ENCODE data around the gene PDCD1LG2. TPM values are rescaled to one million over a fixed set of nuclear protein-coding genes. Genes with fewer than 3 reads are reported as not detected.

PDCD1LG2 gene
- total and polyA plus RNA-seq, 2 experiments from 2014 or later, result not detected

GRCh38 chr9:5569409-5569808 lies 59.1 kb downstream of the PDCD1LG2 start (continued):
- no peak for TF ChIP-seq ZNF462 (CRISPR knock-in tag; IDR thresholded peaks at IDR 0.05)
- no peak for TF ChIP-seq NANOG (IDR thresholded peaks at IDR 0.05; ENCODE audit: borderline replicate concordance)
- TF ChIP-seq, protein P1, sequence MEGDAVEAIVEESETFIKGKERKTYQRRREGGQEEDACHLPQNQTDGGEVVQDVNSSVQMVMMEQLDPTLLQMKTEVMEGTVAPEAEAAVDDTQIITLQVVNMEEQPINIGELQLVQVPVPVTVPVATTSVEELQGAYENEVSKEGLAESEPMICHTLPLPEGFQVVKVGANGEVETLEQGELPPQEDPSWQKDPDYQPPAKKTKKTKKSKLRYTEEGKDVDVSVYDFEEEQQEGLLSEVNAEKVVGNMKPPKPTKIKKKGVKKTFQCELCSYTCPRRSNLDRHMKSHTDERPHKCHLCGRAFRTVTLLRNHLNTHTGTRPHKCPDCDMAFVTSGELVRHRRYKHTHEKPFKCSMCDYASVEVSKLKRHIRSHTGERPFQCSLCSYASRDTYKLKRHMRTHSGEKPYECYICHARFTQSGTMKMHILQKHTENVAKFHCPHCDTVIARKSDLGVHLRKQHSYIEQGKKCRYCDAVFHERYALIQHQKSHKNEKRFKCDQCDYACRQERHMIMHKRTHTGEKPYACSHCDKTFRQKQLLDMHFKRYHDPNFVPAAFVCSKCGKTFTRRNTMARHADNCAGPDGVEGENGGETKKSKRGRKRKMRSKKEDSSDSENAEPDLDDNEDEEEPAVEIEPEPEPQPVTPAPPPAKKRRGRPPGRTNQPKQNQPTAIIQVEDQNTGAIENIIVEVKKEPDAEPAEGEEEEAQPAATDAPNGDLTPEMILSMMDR (conservative IDR thresholded peaks at IDR 0.05; ENCODE audit: low read depth in 2 of 2), result no peak

DNA sequence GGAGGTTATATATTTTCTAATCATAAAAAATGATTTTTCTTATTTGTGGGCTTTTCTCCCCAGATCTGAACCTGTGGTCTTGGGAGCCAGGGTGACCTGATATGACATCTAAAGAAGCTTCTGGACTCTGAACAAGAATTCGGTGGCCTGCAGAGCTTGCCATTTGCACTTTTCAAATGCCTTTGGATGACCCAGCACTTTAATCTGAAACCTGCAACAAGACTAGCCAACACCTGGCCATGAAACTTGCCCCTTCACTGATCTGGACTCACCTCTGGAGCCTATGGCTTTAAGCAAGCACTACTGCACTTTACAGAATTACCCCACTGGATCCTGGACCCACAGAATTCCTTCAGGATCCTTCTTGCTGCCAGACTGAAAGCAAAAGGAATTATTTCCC lies 59.6 kb downstream of the PDCD1LG2 start:
- no peak overlapping the region for H3K27ac ChIP-seq (ENCODE audit: low read depth)
- TF ChIP-seq CREB1 (CRISPR knock-in tag; IDR thresholded peaks at IDR 0.05; ENCODE audit: low read depth), result no peak
- TF ChIP-seq NANOG (IDR thresholded peaks at IDR 0.05; ENCODE audit: borderline replicate concordance), result no peak
- TF ChIP-seq STAT1 (IDR thresholded peaks at IDR 0.05; ENCODE audit: unreplicated experiment), result no peak
- no peak for TF ChIP-seq ZNF462 (CRISPR knock-in tag; IDR thresholded peaks at IDR 0.05)
- no peak for TF ChIP-seq ETS1 (IDR thresholded peaks at IDR 0.05)

More for the DNA sequence above, 59.6 kb downstream of the PDCD1LG2 start:
- Histone ChIP-seq H3K4me3 (no peak overlapping the region), H3K9me2 (ENCODE audit: insufficient read depth) (no peaks in the 10 kb centered on the region), H4K20me1 (replicated peaks; ENCODE audit: insufficient read depth) (no peaks in the 10 kb centered on the region), H3K4me1 (ENCODE audit: insufficient read depth) (peaks cover 10% of the 10 kb centered on the region; the same call in 1 of the 2 replicates), H3K79me2 (replicated peaks; ENCODE audit: insufficient read depth) (no peaks in the 10 kb centered on the region), H2AFZ (no peak overlapping the region), H3K36me3 (ENCODE audit: insufficient read depth) (no peaks in the 10 kb centered on the region), H3K4me2 (no peak overlapping the region), H3F3A (replicated peaks; ENCODE audit: low read depth) (no peaks in the 10 kb centered on the region), H3K27me3 (ENCODE audit: insufficient read depth) (no peaks in the 10 kb centered on the region)
- Mint-ChIP-seq H3K27ac (no peak overlapping the region), H3K36me3 (ENCODE audit: low read depth) (no peaks in the 10 kb centered on the region), H3K9me3 (no peaks in the 10 kb centered on the region), H3K4me3 (no peak overlapping the region), H3K27me3 (ENCODE audit: insufficient read depth, low read depth, poor library complexity) (no peaks in the 10 kb centered on the region), H3K4me1 (peaks cover 9% of the 10 kb centered on the region; the same call in 2 of the 3 replicates)
- no peak for ATAC-seq
- no peak for DNase-seq (ENCODE audit: low spot score)

All from GM23338 (cell line).